ENCODE results near the gene C10orf90. TPM values are rescaled to one million over a fixed set of nuclear protein-coding genes. Genes with fewer than 3 reads are reported as not detected.

C10orf90 gene
- total RNA-seq, 2 experiments from 2014 or later, result not detected

GRCh38 chr10:126640401-126640800 is 30.1 kb downstream of the C10orf90 start:
- ATAC-seq (ENCODE audit: poor library complexity) (no peak), DNase-seq (no peak)
- no peak overlapping the region for H3K4me3 ChIP-seq (ENCODE audit: low read length)
- no peak overlapping the region for H3K27ac ChIP-seq (ENCODE audit: low read depth in 1 of 2, low read length in 2 of 2)
- H3K27ac Mint-ChIP-seq, result no peak overlapping the region
- POLR2A ChIA-PET, result no interaction called here
- TF ChIP-seq, protein P1, sequence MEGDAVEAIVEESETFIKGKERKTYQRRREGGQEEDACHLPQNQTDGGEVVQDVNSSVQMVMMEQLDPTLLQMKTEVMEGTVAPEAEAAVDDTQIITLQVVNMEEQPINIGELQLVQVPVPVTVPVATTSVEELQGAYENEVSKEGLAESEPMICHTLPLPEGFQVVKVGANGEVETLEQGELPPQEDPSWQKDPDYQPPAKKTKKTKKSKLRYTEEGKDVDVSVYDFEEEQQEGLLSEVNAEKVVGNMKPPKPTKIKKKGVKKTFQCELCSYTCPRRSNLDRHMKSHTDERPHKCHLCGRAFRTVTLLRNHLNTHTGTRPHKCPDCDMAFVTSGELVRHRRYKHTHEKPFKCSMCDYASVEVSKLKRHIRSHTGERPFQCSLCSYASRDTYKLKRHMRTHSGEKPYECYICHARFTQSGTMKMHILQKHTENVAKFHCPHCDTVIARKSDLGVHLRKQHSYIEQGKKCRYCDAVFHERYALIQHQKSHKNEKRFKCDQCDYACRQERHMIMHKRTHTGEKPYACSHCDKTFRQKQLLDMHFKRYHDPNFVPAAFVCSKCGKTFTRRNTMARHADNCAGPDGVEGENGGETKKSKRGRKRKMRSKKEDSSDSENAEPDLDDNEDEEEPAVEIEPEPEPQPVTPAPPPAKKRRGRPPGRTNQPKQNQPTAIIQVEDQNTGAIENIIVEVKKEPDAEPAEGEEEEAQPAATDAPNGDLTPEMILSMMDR (IDR thresholded peaks at IDR 0.05), result no peak
- H3K4me3 Mint-ChIP-seq, result no peak overlapping the region
- no peaks in the 10 kb centered on the region for H3K36me3 ChIP-seq (ENCODE audit: insufficient read depth, low read length)
- no peaks in the 10 kb centered on the region for H3K4me1 Mint-ChIP-seq (ENCODE audit: low read depth)
- intact Hi-C loops (cut with DNase I, micrococcal nuclease), result no loop called here
- no peaks in the 10 kb centered on the region for H3K4me1 ChIP-seq (ENCODE audit: insufficient read depth, low read length)
- H3K36me3 Mint-ChIP-seq (ENCODE audit: low read depth), result no peaks in the 10 kb centered on the region
- CTCF ChIA-PET, result interaction anchor here (0.8 kb wide), 1 partner anchor 22 kb away, joined by 3 read pairs; no protein-coding TSS in a partner anchor
- no peaks in the 10 kb centered on the region for H3K27me3 Mint-ChIP-seq
- H3K9me3 ChIP-seq (ENCODE audit: control insufficient read depth in 1 of 2, insufficient read depth in 1 of 2, low read length in 2 of 2), result peaks cover 0 to 4% of the 10 kb centered on the region in 2 experiments
- H3K27me3 ChIP-seq (ENCODE audit: control insufficient read depth in 1 of 2, insufficient read depth in 2 of 2, low read length in 2 of 2), result no peaks in the 10 kb centered on the region
- no peaks in the 10 kb centered on the region for H3K9me3 Mint-ChIP-seq

GRCh38 chr10:126639084-126639483 is 31.4 kb downstream of the C10orf90 start:
- Mint-ChIP-seq H3K36me3 (ENCODE audit: low read depth) (no peaks in the 10 kb centered on the region), H3K27ac (no peak overlapping the region), H3K9me3 (no peaks in the 10 kb centered on the region), H3K4me1 (ENCODE audit: low read depth) (no peaks in the 10 kb centered on the region), H3K27me3 (no peaks in the 10 kb centered on the region), H3K4me3 (no peak overlapping the region)
- ATAC-seq (ENCODE audit: poor library complexity) (no peak), DNase-seq (no peak)
- H3K4me3 ChIP-seq (ENCODE audit: low read length), result no peak overlapping the region
- CTCF ChIA-PET, result no interaction called here
- no peaks in the 10 kb centered on the region for H3K27me3 ChIP-seq (ENCODE audit: control insufficient read depth in 1 of 2, insufficient read depth in 2 of 2, low read length in 2 of 2)
- H3K9me3 ChIP-seq (ENCODE audit: control insufficient read depth in 1 of 2, insufficient read depth in 1 of 2, low read length in 2 of 2), result peaks cover 0 to 4% of the 10 kb centered on the region in 2 experiments
- H3K4me1 ChIP-seq (ENCODE audit: insufficient read depth, low read length), result no peaks in the 10 kb centered on the region
- POLR2A ChIA-PET, result no interaction called here
- H3K27ac ChIP-seq (ENCODE audit: low read depth in 1 of 2, low read length in 2 of 2), result no peak overlapping the region
- TF ChIP-seq, protein P1 (IDR thresholded peaks at IDR 0.05), result no peak
- no peaks in the 10 kb centered on the region for H3K36me3 ChIP-seq (ENCODE audit: insufficient read depth, low read length)
- intact Hi-C loops (cut with DNase I, micrococcal nuclease), result no loop called here

- intact Hi-C loops (cut with DNase I, micrococcal nuclease), result no loop called here
- TF ChIP-seq, protein P1 (IDR thresholded peaks at IDR 0.05), result no peak
- H3K27me3 ChIP-seq (ENCODE audit: control insufficient read depth in 1 of 2, insufficient read depth in 2 of 2, low read length in 2 of 2), result no peaks in the 10 kb centered on the region
- ChIA-PET POLR2A (no interaction called here), CTCF (no interaction called here)
- no peaks in the 10 kb centered on the region for H3K36me3 ChIP-seq (ENCODE audit: insufficient read depth, low read length)
- Mint-ChIP-seq H3K4me1 (ENCODE audit: low read depth) (no peaks in the 10 kb centered on the region), H3K9me3 (no peaks in the 10 kb centered on the region), H3K4me3 (no peak overlapping the region), H3K36me3 (ENCODE audit: low read depth) (no peaks in the 10 kb centered on the region), H3K27ac (no peak overlapping the region), H3K27me3 (no peaks in the 10 kb centered on the region)
- peaks cover 0 to 4% of the 10 kb centered on the region in 2 experiments for H3K9me3 ChIP-seq (ENCODE audit: control insufficient read depth in 1 of 2, insufficient read depth in 1 of 2, low read length in 2 of 2)
- ATAC-seq (ENCODE audit: poor library complexity), result no peak
- no peak overlapping the region for H3K4me3 ChIP-seq (ENCODE audit: low read length)
- no peaks in the 10 kb centered on the region for H3K4me1 ChIP-seq (ENCODE audit: insufficient read depth, low read length)
- no peak overlapping the region for H3K27ac ChIP-seq (ENCODE audit: low read depth in 1 of 2, low read length in 2 of 2)
- DNase-seq, result no peak
These were observed 32.0 kb downstream of the C10orf90 start for GRCh38 chr10:126638542-126638941.
